GM12891 (cell line): ENCODE results near the gene LYPD6.

ENCODE experiments used
- POLR2A ChIP-seq: IDR thresholded peaks from 2 replicates; pipeline ENCODE4 v1.6.1; 2011; ENCODE audit warnings: low read depth, low read length, control low read depth
- POLR2AphosphoS5 ChIP-seq: IDR thresholded peaks from 2 replicates; pipeline ENCODE4 v1.6.1; 2011; ENCODE audit warnings: low read depth, low read length, control low read depth
- POU2F2 ChIP-seq: IDR thresholded peaks from 2 replicates; pipeline ENCODE4 v1.6.1; 2011; ENCODE audit warnings: low read depth, mild to moderate bottlenecking, control low read depth, low read length, moderate library complexity
- TAF1 ChIP-seq: IDR thresholded peaks from 2 replicates; pipeline ENCODE4 v1.6.1; 2011; ENCODE audit warnings: low read depth, low read length, control low read depth

GRCh38 chr2:149371476-149371875 is 41.1 kb downstream of the LYPD6 start:
- no peak for TF ChIP-seq POLR2A
- no peak for TF ChIP-seq POLR2AphosphoS5
- no peak for TF ChIP-seq POU2F2
- no peak for TF ChIP-seq TAF1
